GM18907 (cell line): ENCODE data around the gene SH3D19.
"Not testable (repeated sequence)": the region's sequence is repeated elsewhere in the genome, so short reads cannot be mapped to it uniquely, and the experiment has no call there.

Source experiments
- ATAC-seq: cut with Tn5 transposase; IDR thresholded peaks from one replicate; pipeline ENCODE4 v1.9.1; 2021; ENCODE audit warnings: mild to moderate bottlenecking, moderate library complexity; ENCODE audit not compliant: unreplicated experiment

SH3D19 gene

GRCh38 chr4:151163855-151164254 is 161.6 kb downstream of the SH3D19 start:
- ATAC-seq = no peak

GRCh38 chr4:151158979-151159378 is 166.4 kb downstream of the SH3D19 start:
- no peak for ATAC-seq

DNA sequence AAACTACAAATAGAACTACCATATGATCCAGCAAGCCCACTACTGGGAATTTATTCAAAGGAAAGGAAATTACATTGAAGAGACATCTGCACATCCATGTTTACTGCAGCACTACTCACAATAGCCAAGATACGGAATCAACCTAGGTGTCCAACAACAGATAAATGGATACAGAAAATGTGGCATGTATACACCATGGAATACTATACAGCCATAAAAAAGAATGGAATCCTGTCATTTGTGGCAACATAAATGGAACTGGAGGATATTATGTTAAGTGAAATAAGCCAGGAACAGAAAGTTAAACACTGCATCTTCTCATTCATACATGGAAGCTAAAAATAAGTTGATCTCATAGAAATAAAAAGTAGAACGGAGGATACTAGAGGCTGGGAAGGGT is 167.9 kb downstream of the SH3D19 start:
- no peak for ATAC-seq

DNA sequence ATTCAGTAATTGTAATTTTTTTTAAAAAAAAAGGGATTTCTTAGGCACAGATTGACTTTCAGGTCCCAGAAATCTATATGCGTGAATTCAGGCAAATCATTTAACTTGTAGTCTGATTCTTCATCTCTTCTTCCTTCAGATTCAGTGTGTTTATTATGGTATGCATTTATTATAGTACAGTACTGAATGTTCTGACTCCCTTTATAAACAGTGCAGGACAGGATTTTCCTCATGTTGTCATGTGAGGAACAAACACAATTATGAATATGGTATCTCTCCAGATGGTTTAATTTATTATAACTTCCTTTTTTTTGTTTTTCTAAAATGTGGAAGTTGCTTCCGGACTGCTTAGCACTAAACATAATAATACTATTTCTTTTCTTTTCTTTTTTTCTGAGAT is 171.8 kb downstream of the SH3D19 start:
- ATAC-seq = no peak

DNA sequence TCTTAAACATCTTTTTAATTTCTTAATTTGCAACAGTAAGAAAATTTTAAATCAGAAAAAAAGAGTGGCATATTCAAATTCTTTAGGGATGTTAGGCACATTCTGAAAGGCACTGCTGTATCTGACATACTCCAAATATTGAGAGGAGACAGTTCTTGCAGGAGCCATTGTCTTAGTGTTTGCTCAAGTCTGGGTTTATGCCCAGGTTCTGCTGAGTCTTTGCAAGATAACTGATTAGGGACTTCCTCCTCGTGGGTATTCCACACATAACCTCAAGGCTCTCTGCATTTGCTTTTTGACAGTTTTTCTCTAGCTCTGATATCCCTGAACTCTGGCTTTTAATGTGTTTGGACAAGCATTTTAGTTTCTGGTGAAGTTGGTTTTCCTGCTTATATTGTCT is 173.4 kb downstream of the SH3D19 start:
- ATAC-seq = no peak

- no peak for ATAC-seq
These were observed 174.4 kb downstream of the SH3D19 start for GRCh38 chr4:151150821-151151580.

GRCh38 chr4:151148261-151148660 is 177.1 kb downstream of the SH3D19 start:
- ATAC-seq = no peak

DNA sequence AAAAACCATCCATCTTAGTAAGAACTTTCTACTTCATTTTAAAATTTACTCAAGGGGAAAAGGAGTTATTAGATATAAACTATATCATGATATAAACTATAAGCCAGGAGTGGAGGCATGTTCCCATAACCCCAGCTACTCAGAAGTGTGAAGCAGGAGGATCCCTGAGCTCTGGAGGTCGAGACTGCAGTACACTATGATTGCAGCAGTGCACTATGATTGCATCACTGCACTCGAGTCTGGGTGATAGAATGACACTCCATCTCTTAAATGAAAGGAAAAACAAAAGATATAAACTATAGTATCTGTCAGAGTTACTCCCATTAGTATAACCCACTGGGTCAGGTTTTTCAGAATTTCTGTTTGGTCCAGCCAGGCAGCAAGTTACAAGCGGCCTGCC is 178.4 kb downstream of the SH3D19 start:
- ATAC-seq = no peak

DNA sequence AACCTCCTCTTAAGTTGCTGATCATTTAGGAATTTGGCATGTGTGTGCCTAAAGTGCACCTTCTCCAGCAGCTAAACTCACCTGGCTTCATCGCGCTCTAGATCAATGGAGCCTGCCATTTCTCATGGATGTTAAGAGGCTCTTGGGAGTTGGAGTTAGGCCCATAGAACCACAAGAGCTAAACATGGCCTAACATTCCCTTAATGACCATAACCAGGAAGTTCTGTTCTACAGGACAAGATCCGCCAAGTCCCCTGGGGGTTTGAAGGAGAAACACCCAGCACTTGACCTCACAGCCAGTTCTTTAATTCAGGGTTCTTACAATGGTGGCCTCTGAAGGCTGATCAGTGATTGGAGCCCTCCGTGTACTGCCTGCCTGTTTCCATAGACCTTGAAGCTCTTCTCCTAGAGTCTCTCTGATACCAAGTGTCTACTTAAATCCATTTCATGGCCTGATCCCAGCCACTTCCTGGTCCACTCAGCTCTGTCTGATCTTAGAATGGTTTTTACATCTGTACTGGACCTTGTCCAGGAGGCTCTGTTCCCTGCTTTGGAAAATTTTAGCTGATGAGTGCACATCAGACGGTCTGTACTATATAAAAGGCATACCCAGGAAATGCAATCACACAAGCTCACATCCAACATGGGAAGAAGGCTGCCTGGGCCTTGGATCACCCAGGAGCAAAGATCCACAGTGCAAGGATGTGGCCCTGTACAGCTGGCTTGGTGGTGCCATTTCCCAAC is 180.9 kb downstream of the SH3D19 start:
- no peak for ATAC-seq

DNA sequence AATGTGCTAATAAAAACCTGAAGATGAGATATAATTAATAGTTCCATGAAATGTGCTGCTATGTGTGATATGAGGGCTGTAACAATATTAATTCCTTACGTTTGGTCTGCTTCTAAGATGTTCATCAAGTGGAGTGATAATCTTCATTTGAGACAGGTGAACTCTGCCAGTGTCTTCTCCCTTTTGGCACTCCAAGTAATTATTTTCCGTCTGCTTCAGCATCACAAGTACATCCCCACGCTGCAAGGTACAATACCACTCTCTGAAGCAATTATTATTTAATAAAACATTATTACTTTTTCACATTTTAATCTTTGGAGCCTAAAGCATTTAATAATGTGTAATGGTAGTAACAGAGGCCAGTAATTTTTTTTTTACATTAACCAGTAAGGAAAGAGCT is 181.6 kb downstream of the SH3D19 start:
- no peak for ATAC-seq

- no peak for ATAC-seq
These were observed 182.2 kb downstream of the SH3D19 start for GRCh38 chr4:151143162-151143561.

DNA sequence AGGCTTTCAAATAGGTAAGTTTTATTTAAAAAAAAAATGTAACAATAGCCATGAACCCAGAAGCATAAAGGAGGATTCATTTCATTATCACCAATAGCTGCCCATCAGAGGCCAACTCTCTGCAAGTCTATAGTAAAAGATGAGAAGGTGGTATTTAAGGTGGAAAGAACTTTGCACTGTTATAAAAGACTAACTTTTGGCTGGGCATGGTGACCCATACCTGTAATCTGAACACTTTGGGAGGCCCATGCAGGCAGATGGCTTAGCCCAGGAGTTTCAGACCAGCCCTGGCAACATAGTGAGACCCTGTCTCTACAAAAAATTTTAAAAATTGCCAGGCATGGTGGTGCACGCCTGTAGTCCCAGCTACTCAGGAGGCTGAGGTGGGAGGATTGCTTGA is 182.6 kb downstream of the SH3D19 start:
- ATAC-seq = no peak

DNA sequence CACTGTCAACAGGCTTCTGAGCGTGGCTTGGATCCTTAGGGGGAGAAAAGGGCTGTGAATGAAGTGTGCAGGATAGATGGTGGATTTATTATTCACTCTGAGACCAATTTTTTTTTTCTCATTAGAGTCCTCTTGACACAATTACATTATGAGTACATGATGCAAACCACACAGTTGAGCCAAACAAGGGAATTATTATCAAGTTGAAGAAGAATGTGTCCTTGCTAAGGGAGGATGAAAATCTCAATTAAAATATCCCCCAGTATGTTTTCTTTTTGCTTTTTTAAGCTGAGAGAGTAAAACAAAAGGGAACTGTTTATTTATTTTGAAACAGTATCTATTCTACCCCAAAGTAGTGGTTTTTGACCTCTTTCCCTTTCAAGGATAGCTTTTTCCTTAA is 185.6 kb downstream of the SH3D19 start:
- no peak for ATAC-seq

GRCh38 chr4:151136048-151136447 is 189.4 kb downstream of the SH3D19 start:
- ATAC-seq = not testable (repeated sequence)

DNA sequence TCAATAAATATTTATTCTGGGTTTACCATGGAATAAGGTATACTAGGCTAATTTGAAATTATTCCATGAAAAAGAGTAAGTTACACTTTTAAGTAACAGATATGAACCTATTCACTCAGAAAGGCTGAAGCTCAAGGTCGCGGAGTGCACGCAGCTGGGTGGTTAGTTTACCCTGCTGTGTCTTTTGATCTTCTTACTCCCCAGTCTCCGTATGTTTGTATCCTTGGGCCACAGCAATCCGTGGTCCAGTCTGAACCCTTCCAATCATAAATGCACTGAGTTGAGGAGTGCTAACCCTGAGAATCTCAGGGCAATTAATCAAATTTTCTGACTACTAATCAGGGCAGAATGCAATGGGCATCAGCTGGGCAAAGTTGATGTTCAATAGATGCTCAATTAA is 192.1 kb downstream of the SH3D19 start:
- no peak for ATAC-seq

- no peak for ATAC-seq
These were observed 195.6 kb downstream of the SH3D19 start for GRCh38 chr4:151129796-151130195.

- ATAC-seq = peak; percentile 89
These were observed 207.9 kb downstream of the SH3D19 start for GRCh38 chr4:151117371-151117962.

- no peak for ATAC-seq
These were observed 210.4 kb downstream of the SH3D19 start for GRCh38 chr4:151114986-151115385.

DNA sequence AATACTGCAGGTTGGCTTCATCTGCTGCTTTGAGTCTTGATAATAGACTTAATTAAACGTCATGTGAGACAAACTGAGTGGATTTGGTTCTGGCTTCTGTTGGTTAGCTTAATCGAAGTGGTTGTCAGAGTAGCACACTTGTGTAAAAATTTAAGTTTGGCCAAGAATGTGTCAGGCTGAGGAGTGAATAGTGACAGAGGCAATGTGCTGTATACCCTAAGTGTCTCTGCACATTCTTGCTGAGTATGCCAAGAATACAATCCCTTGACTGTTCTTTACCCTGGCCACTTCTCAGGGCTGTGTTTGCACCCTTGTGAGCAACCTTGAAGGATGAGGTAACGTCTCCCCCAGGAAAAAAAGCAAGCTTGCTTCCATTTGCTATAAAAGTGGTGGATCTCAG is 211.1 kb downstream of the SH3D19 start:
- no peak for ATAC-seq

DNA sequence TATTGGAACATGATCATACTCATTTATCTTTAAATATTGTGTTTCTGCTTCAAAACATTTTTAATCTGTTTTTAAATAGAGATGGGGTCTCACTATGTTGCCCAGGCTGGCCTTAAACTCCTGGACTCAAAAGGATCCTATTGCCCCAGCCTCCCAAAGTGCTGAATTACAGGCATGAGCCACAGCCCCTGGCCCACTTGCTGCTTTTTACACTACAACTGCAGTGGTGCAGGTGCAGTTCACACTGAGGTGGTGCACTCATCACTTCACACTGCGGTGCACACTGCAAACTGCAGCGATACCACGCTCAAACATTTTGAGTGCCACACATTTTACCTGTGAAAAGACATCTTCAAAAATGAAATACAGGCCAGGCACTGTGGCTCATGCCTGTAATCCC is 215.2 kb downstream of the SH3D19 start:
- no peak for ATAC-seq

- ATAC-seq = no peak
These were observed 218.3 kb downstream of the SH3D19 start for GRCh38 chr4:151107063-151107462.

GRCh38 chr4:151105454-151106032 is 219.9 kb downstream of the SH3D19 start:
- ATAC-seq = no peak
